ENCODE data around the gene KLHL20.

DNA sequence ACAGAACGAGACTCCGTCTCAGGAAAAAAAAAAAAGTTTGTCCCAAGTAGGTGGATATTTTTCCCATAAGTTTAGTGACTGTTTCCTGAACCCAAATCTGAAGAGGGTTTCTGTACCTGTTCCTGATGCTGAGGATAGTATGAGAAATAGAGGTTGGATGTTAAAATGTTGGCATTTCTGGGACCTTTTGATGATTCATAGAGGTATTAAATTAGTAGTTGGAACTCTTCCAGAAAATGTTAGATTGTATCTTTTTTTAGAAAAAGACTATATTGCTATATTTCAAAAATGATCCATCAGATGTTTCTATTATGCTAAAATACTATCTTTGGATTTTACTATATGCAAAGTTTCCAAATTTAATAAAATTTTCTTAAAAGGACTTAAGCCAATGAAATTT, 112.8 kb downstream of the KLHL20 start:
- TF ChIP-seq, protein P1, sequence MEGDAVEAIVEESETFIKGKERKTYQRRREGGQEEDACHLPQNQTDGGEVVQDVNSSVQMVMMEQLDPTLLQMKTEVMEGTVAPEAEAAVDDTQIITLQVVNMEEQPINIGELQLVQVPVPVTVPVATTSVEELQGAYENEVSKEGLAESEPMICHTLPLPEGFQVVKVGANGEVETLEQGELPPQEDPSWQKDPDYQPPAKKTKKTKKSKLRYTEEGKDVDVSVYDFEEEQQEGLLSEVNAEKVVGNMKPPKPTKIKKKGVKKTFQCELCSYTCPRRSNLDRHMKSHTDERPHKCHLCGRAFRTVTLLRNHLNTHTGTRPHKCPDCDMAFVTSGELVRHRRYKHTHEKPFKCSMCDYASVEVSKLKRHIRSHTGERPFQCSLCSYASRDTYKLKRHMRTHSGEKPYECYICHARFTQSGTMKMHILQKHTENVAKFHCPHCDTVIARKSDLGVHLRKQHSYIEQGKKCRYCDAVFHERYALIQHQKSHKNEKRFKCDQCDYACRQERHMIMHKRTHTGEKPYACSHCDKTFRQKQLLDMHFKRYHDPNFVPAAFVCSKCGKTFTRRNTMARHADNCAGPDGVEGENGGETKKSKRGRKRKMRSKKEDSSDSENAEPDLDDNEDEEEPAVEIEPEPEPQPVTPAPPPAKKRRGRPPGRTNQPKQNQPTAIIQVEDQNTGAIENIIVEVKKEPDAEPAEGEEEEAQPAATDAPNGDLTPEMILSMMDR (conservative IDR thresholded peaks at IDR 0.05; ENCODE audit: low read length): no peak
- TF ChIP-seq EZH2phosphoT487 (IDR thresholded peaks at IDR 0.05; ENCODE audit: borderline replicate concordance): no peak

Measured in Loucy (cell line).